B cell (primary cell): ENCODE results near the gene SEPTIN11. TPM values are rescaled to one million over a fixed set of nuclear protein-coding genes. Genes with fewer than 3 reads are reported as not detected.

ENCODE experiments used
- ATAC-seq: fragments of 200-7000 bp; cut with Tn5 transposase; one replicate; pipeline ENCODE4 v1.10.0; 2021; ENCODE audit warnings: low read depth, mild to moderate bottlenecking, moderate number of reproducible peaks, moderate library complexity
- CTCF ChIA-PET: fragments of 350-600 bp; sonication (Branson Sonifier 250); formaldehyde crosslinking; loops from one replicate; lab custom pipeline; 2021; ENCODE audit warnings: antibody characterized with exemption, inconsistent platforms; lab: Charles Lee
- POLR2A ChIA-PET: fragments of 350-600 bp; sonication (Branson Sonifier 250); formaldehyde crosslinking; loops from one replicate; lab custom pipeline; 2021; ENCODE audit warnings: antibody characterized with exemption; lab: Charles Lee
- DNase-seq: peaks from one replicate; pipeline ENCODE4 v3.0.0; 2013
- H2AFZ ChIP-seq: 2 replicates; pipeline ENCODE4 v1.6.1; 2012; ENCODE audit warnings: mild to moderate bottlenecking, low read depth, low read length; ENCODE audit not compliant: insufficient read depth, poor library complexity, severe bottlenecking
- H3K27ac ChIP-seq, 2 donors: 1 replicate in 1 of 2; 2 replicates in 1 of 2; pipeline ENCODE4 v1.5.1; 2012 to 2013; ENCODE audit warnings: low read length in 2 of 2, mild to moderate bottlenecking in 2 of 2, moderate library complexity in 1 of 2
- H3K27me3 ChIP-seq, 4 experiments: fragments of 200-600 bp in 1 of 4; sonication (generic) in 1 of 4; replicated peaks in 1 of 4; 1 replicate in 2 of 4; 2 replicates in 2 of 4; pipeline versions ENCODE4 v1.6.1 to v1.7.0; 2013 to 2016; ENCODE audit warnings: low read length in 3 of 4, mild to moderate bottlenecking in 2 of 4, mixed read lengths in 1 of 4, moderate library complexity in 1 of 4; ENCODE audit not compliant: insufficient read depth in 4 of 4, control insufficient read depth in 3 of 4; ENCODE audit errors: control extremely low read depth in 1 of 4
- H3K36me3 ChIP-seq, 2 experiments: replicated peaks in 1 of 2; 1 replicate in 1 of 2; 2 replicates in 1 of 2; pipeline versions ENCODE4 v1.6.1 to v1.7.1; 2013; ENCODE audit warnings: low read length in 1 of 2; ENCODE audit not compliant: insufficient read depth in 2 of 2, control insufficient read depth in 1 of 2; ENCODE audit errors: control extremely low read depth in 1 of 2, extremely low read depth in 1 of 2
- H3K4me1 ChIP-seq, 2 donors: fragments of 200-600 bp in 1 of 2; sonication (generic) in 1 of 2; 1 replicate in 1 of 2; 2 replicates in 1 of 2; pipeline versions ENCODE4 v1.5.1 to v1.6.1; 2013 to 2017; ENCODE audit warnings: low read length in 2 of 2; ENCODE audit not compliant: control insufficient read depth in 2 of 2, insufficient read depth in 2 of 2
- H3K4me2 ChIP-seq: replicated peaks from 2 replicates; pipeline ENCODE3; 2012; ENCODE audit warnings: mild to moderate bottlenecking, low read depth, low read length; ENCODE audit not compliant: poor library complexity, severe bottlenecking
- H3K4me3 ChIP-seq, 5 experiments: fragments of 200-600 bp in 1 of 5; sonication (generic) in 1 of 5; 1 replicate in 3 of 5; 2 replicates in 2 of 5; pipeline versions ENCODE4 v1.5.1 to v1.7.0; 2011 to 2016; ENCODE audit warnings: low read length in 4 of 5, mild to moderate bottlenecking in 4 of 5, low read depth in 2 of 5, control low read depth in 1 of 5, moderate library complexity in 1 of 5; ENCODE audit not compliant: insufficient read depth in 1 of 5; ENCODE audit errors: control extremely low read depth in 1 of 5, extremely low read depth in 1 of 5
- H3K79me2 ChIP-seq: fragments of 200-600 bp; sonication (generic); one replicate; pipeline ENCODE4 v1.6.0; 2016; ENCODE audit warnings: low read length; ENCODE audit not compliant: control insufficient read depth, insufficient read depth
- H3K9ac ChIP-seq: fragments of 200-600 bp; sonication (generic); 2 replicates; pipeline ENCODE4 v1.6.1; 2017; ENCODE audit warnings: mild to moderate bottlenecking, low read length, moderate library complexity
- H3K9me3 ChIP-seq, 3 donors: one replicate each; pipeline versions ENCODE4 v1.6.1 to v1.7.1; 2013; ENCODE audit warnings: low read length in 2 of 3; ENCODE audit not compliant: control insufficient read depth in 2 of 3, insufficient read depth in 1 of 3; ENCODE audit errors: control extremely low read depth in 1 of 3
- H4K20me1 ChIP-seq: 2 replicates; pipeline ENCODE4 v1.6.0; 2012; ENCODE audit warnings: mild to moderate bottlenecking, low read length; ENCODE audit not compliant: insufficient read depth, control insufficient read depth, poor library complexity, severe bottlenecking
- H3K27ac Mint-ChIP-seq: one replicate; pipeline ENCODE4 v1.8.0; 2021; ENCODE audit warnings: mixed read lengths
- H3K27me3 Mint-ChIP-seq: one replicate; pipeline ENCODE4 v1.8.0; 2021; ENCODE audit warnings: mixed read lengths
- H3K4me1 Mint-ChIP-seq: one replicate; pipeline ENCODE4 v1.8.0; 2021; ENCODE audit warnings: mixed read lengths
- H3K4me3 Mint-ChIP-seq: one replicate; pipeline ENCODE4 v1.8.0; 2021; ENCODE audit warnings: mixed read lengths
- H3K9me3 Mint-ChIP-seq: one replicate; pipeline ENCODE4 v1.8.0; 2022; ENCODE audit warnings: mixed read lengths; ENCODE audit not compliant: insufficient read depth
- CTCF ChIP-seq: fragments of 200-600 bp; IDR thresholded peaks from one replicate; pipeline ENCODE4 v1.8.0; 2022; ENCODE audit warnings: antibody characterized with exemption, mild to moderate bottlenecking
- EZH2 ChIP-seq: IDR thresholded peaks from 2 replicates; pipeline ENCODE4 v1.6.1; 2012; ENCODE audit warnings: borderline replicate concordance, low read depth, mild to moderate bottlenecking, moderate library complexity, low read length; ENCODE audit not compliant: insufficient read depth, poor library complexity, severe bottlenecking
- WGBS: methylation state at CpG from one replicate; pipeline ENCODE4 v1.1.5; 2013; ENCODE audit warnings: missing lambda C conversion rate; ENCODE audit not compliant: insufficient coverage; 5-methylcytosine and 5-hydroxymethylcytosine counted together
- intact Hi-C: fragments of 100-400 bp; cut with micrococcal nuclease; formaldehyde crosslinking; loops from one replicate; pipeline ENCODE4 v1.10.0; 2022
- polyA plus RNA-seq: library from polyadenylated mRNA; depleted of rRNA; stranded (reverse); fragments of >200 nt; gene quantifications from 2 replicates; pipeline ENCODE4 v1.2.3, GENCODE V29; 2012
- total RNA-seq, 2 donors: library from RNA; stranded (reverse); fragments of 120-200 nt in 1 of 2; gene quantifications; 1 replicate in 1 of 2; 2 replicates in 1 of 2; pipeline versions ENCODE4 v1.2.3 to v1.2.4, GENCODE V29; 2013 to 2022

SEPTIN11 gene
- total and polyA plus RNA-seq, 2 donors (not counting 1 experiment from before 2014, with no cell fraction given): 3.5 to 22.7 TPM

- ATAC-seq (no peak), DNase-seq (no peak)
- H3K27ac Mint-ChIP-seq: no peak overlapping the region
- H3K4me3 Mint-ChIP-seq: no peak overlapping the region
- H3K79me2 ChIP-seq: peaks cover 26% of the 10 kb centered on the region
- no peaks in the 10 kb centered on the region for H3K9me3 Mint-ChIP-seq
- intact Hi-C loops: loop anchor here (10.0 kb wide), 1 partner anchor 91 kb away; no protein-coding TSS in a partner anchor
- no peak for TF ChIP-seq CTCF
- no peak for TF ChIP-seq EZH2
- H3K4me3 ChIP-seq: no peak overlapping the region
- peaks cover 10% of the 10 kb centered on the region for H3K4me1 Mint-ChIP-seq
- no peaks in the 10 kb centered on the region for H4K20me1 ChIP-seq
- no peaks in the 10 kb centered on the region for H3K9me3 ChIP-seq
- H2AFZ ChIP-seq: no peak overlapping the region
- peaks cover 10% of the 10 kb centered on the region in 2 donors for H3K4me1 ChIP-seq
- H3K9ac ChIP-seq: no peak overlapping the region
- H3K27ac ChIP-seq: no peak overlapping the region
- ChIA-PET CTCF (no interaction called here), POLR2A (no interaction called here)
- H3K27me3 ChIP-seq: no peaks in the 10 kb centered on the region
- no peaks in the 10 kb centered on the region for H3K27me3 Mint-ChIP-seq
- WGBS: no CpG with 5 or more reads among the region's 3 CpGs
- no peaks in the 10 kb centered on the region for H3K36me3 ChIP-seq
- H3K4me2 ChIP-seq: no peak overlapping the region
Measured at GRCh38 chr4:76953956-76954355, 4.4 kb downstream of the SEPTIN11 start.

GRCh38 chr4:76954489-76954888 lies 4.9 kb downstream of the SEPTIN11 start:
- CTCF ChIA-PET: no interaction called here
- no peak overlapping the region for H3K4me3 Mint-ChIP-seq
- no peak overlapping the region for H2AFZ ChIP-seq
- no peaks in the 10 kb centered on the region for H3K27me3 ChIP-seq
- H3K9me3 ChIP-seq: no peaks in the 10 kb centered on the region
- H3K27ac Mint-ChIP-seq: no peak overlapping the region
- H3K4me2 ChIP-seq: no peak overlapping the region
- peaks cover 10% of the 10 kb centered on the region for H3K4me1 Mint-ChIP-seq
- WGBS: 88% methylated on average over 4 of the region's 4 CpGs
- H3K4me1 ChIP-seq: peaks cover 10% of the 10 kb centered on the region in 2 donors
- no peaks in the 10 kb centered on the region for H4K20me1 ChIP-seq
- H3K27ac ChIP-seq: no peak overlapping the region
- POLR2A ChIA-PET: no interaction called here
- no peaks in the 10 kb centered on the region for H3K36me3 ChIP-seq
- H3K27me3 Mint-ChIP-seq: no peaks in the 10 kb centered on the region
- no peaks in the 10 kb centered on the region for H3K9me3 Mint-ChIP-seq
- no peak overlapping the region for H3K4me3 ChIP-seq
- no peak for DNase-seq
- H3K9ac ChIP-seq: no peak overlapping the region
- intact Hi-C loops: loop anchor here (10.0 kb wide), 1 partner anchor 90 kb away; no protein-coding TSS in a partner anchor
- ATAC-seq: no peak
- no peak for TF ChIP-seq EZH2
- TF ChIP-seq CTCF: no peak
- peaks cover 26% of the 10 kb centered on the region for H3K79me2 ChIP-seq
